Esophagus muscularis mucosa (tissue), 4 donors: ENCODE measurements around the gene DGKQ.

Source experiments
- CTCF ChIP-seq, 3 experiments: fragments of 200-600 bp in 2 of 3; fragments of 450-650 bp in 1 of 3; sonication (generic) in 2 of 3; IDR thresholded peaks; one replicate each; pipeline ENCODE4 v1.5.1; 2017 to 2019; ENCODE audit warnings: antibody characterized with exemption in 3 of 3, mild to moderate bottlenecking in 2 of 3, moderate library complexity in 1 of 3
- EP300 ChIP-seq: sonication (generic); formaldehyde crosslinking; IDR thresholded peaks from one replicate; pipeline ENCODE4 v1.6.1; 2017; ENCODE audit warnings: antibody characterized with exemption
- POLR2A ChIP-seq: fragments of 450-650 bp; IDR thresholded peaks from one replicate; pipeline ENCODE4 v1.6.1; 2017; ENCODE audit warnings: antibody characterized with exemption, moderate library complexity, mild to moderate bottlenecking, low read depth

GRCh38 chr4:948101-948935 is 25.1 kb downstream of the DGKQ start:
- TF ChIP-seq CTCF (IDR thresholded peaks at IDR 0.05) (no peak), EP300 (no peak), POLR2A (no peak)
